HEK293 (cell line): Measurements from ENCODE around the gene UTP11.

ENCODE experiments used
- CTCF ChIA-PET: fragments of 350-600 bp; formaldehyde crosslinking; extraction: SDS; loops from one replicate; lab custom pipeline; 2021; ENCODE audit warnings: antibody characterized with exemption; lab: Yijun Ruan, JAX
- POLR2A ChIA-PET: fragments of 300-600 bp; formaldehyde crosslinking; extraction: SDS; loops from one replicate; lab custom pipeline; 2020; ENCODE audit warnings: antibody characterized with exemption, inconsistent platforms; lab: Yijun Ruan, JAX
- H3K27ac ChIP-seq: fragments of 200-500 bp; sonication (Bioruptor generic); 2 replicates; pipeline ENCODE4 v1.5.1; 2014; ENCODE audit warnings: low read depth, low read length, control low read depth, inconsistent platforms; ENCODE audit errors: extremely low read depth
- H3K36me3 ChIP-seq, 2 experiments: fragments of 200-500 bp in 1 of 2; sonication (Bioruptor generic) in 1 of 2; 1 replicate in 1 of 2; 2 replicates in 1 of 2; pipeline ENCODE4 v1.5.1; 2014 to 2017; ENCODE audit warnings: inconsistent platforms in 2 of 2, low read length in 2 of 2; ENCODE audit not compliant: control insufficient read depth in 2 of 2, insufficient read depth in 1 of 2
- H3K4me1 ChIP-seq: fragments of 200-500 bp; sonication (Bioruptor generic); 2 replicates; pipeline ENCODE4 v1.5.1; 2014; ENCODE audit warnings: mild to moderate bottlenecking, low read length, inconsistent platforms; ENCODE audit not compliant: control insufficient read depth, insufficient read depth
- H3K4me3 ChIP-seq: 2 replicates; pipeline ENCODE4 v1.5.1; 2011; ENCODE audit warnings: low read depth, mild to moderate bottlenecking, control low read depth, low read length, moderate library complexity
- H3K9me3 ChIP-seq: fragments of 200-500 bp; sonication (Bioruptor generic); 2 replicates; pipeline ENCODE4 v1.5.1; 2014; ENCODE audit warnings: low read depth, low read length, inconsistent platforms; ENCODE audit not compliant: control insufficient read depth, insufficient read depth
- GLIS1 ChIP-seq: fragments of 450-650 bp; formaldehyde crosslinking; IDR thresholded peaks from 2 replicates; pipeline ENCODE4 v1.5.1; 2016; ENCODE audit warnings: missing biosample characterization, missing genetic modification characterization
- KLF16 ChIP-seq: fragments of 450-650 bp; formaldehyde crosslinking; IDR thresholded peaks from 2 replicates; pipeline ENCODE4 v1.5.1; 2017; ENCODE audit warnings: missing biosample characterization, missing genetic modification characterization
- PRDM1 ChIP-seq: fragments of 450-650 bp; formaldehyde crosslinking; IDR thresholded peaks from 2 replicates; pipeline ENCODE4; 2016; ENCODE audit warnings: missing biosample characterization, missing genetic modification characterization
- SCRT2 ChIP-seq: fragments of 450-650 bp; formaldehyde crosslinking; IDR thresholded peaks from 2 replicates; pipeline ENCODE4 v1.5.1; 2016; ENCODE audit warnings: missing biosample characterization, missing genetic modification characterization
- SP7 ChIP-seq: fragments of 450-650 bp; formaldehyde crosslinking; IDR thresholded peaks from 2 replicates; pipeline ENCODE4 v1.5.1; 2016; ENCODE audit warnings: missing biosample characterization, missing genetic modification characterization
- ZBTB20 ChIP-seq: fragments of 450-650 bp; formaldehyde crosslinking; IDR thresholded peaks from 2 replicates; pipeline ENCODE4 v1.5.1; 2016; ENCODE audit warnings: missing biosample characterization, missing genetic modification characterization
- ZNF155 ChIP-seq: fragments of 450-650 bp; formaldehyde crosslinking; IDR thresholded peaks from 2 replicates; pipeline ENCODE4 v1.5.1; 2016; ENCODE audit warnings: missing biosample characterization, missing genetic modification characterization
- ZNF174 ChIP-seq: fragments of 450-650 bp; formaldehyde crosslinking; IDR thresholded peaks from 2 replicates; pipeline ENCODE4 v1.5.0; 2017; ENCODE audit warnings: missing biosample characterization, mild to moderate bottlenecking, missing genetic modification characterization
- ZNF223 ChIP-seq: fragments of 450-650 bp; formaldehyde crosslinking; IDR thresholded peaks from 2 replicates; pipeline ENCODE4 v1.5.1; 2016; ENCODE audit warnings: missing biosample characterization, missing genetic modification characterization
- ZNF324 ChIP-seq: fragments of 450-650 bp; formaldehyde crosslinking; IDR thresholded peaks from 2 replicates; pipeline ENCODE4 v1.5.1; 2016; ENCODE audit warnings: missing biosample characterization, missing genetic modification characterization
- ZNF416 ChIP-seq: fragments of 450-650 bp; formaldehyde crosslinking; IDR thresholded peaks from 2 replicates; pipeline ENCODE4 v1.5.1; 2016; ENCODE audit warnings: missing biosample characterization, missing genetic modification characterization
- ZNF76 ChIP-seq: fragments of 450-650 bp; formaldehyde crosslinking; IDR thresholded peaks from 2 replicates; pipeline ENCODE4; 2016; ENCODE audit warnings: low read depth, missing biosample characterization, missing genetic modification characterization, borderline replicate concordance
- TF ChIP-seq, protein P1 (sequence below): fragments of 450-650 bp; formaldehyde crosslinking; IDR thresholded peaks from 2 replicates; pipeline ENCODE4 v1.5.1; 2017; ENCODE audit warnings: missing biosample characterization, missing genetic modification characterization
- TF ChIP-seq, protein P2 (sequence below): fragments of 450-650 bp; formaldehyde crosslinking; IDR thresholded peaks from 2 replicates; pipeline ENCODE4 v1.5.1; 2016; ENCODE audit warnings: missing biosample characterization, missing genetic modification characterization
- TF ChIP-seq, protein P3 (sequence below): fragments of 450-650 bp; formaldehyde crosslinking; IDR thresholded peaks from 2 replicates; pipeline ENCODE4 v1.5.1; 2016; ENCODE audit warnings: missing biosample characterization, missing genetic modification characterization, low read depth
- TF ChIP-seq, protein P4 (sequence below): fragments of 450-650 bp; formaldehyde crosslinking; IDR thresholded peaks from 2 replicates; pipeline ENCODE4 v1.5.1; 2016; ENCODE audit warnings: missing biosample characterization, missing genetic modification characterization, borderline replicate concordance
- TF ChIP-seq, protein P5 (sequence below): fragments of 450-650 bp; formaldehyde crosslinking; IDR thresholded peaks from 2 replicates; pipeline ENCODE4 v1.5.1; 2017; ENCODE audit warnings: missing biosample characterization, missing genetic modification characterization

The UTP11 gene

DNA sequence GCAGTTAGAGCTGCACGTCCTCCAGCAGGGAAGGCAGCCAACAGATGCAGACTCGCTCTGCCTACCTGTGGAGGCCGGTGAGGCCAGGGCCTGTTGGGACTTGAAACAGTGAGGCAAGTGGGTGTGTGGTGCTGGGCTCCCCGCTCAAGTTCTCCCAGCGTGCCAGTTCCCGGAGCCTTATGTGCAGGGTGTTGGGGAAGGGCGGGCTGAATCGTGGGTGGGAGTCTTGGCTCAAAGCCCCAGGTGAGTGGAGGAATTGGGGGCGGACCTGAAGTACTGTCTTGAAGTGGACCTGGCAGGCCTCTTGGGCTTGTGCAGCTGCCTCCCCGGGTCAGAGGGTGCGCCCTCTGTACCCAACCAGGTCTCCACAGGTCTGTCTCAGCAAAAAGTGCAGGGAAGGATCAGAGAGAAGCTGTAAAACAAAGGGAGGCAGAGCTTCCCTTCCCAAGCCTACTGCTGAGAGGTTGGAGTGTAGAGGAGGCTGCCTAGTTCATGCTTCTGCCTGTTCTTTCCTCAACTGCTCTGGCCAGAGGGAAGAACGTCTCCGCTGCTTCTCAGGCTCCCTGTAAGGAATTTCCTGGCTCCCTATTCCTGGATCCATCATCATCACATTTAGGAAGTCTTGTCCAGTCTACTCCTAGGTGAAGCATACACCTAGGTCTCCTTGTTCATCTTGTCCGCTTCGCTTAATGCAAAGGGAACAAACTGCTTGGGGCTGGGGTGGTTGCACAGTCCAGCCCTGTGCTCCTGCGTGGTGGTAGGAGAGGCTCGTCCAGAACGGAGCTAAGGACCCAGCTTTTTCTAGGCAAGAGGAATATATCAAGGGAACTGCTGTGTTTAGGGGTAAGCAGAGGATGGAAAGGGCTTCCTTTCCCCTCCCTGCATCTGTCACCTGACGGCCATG lies 14.9 kb downstream of the UTP11 start (continued):
- TF ChIP-seq SCRT2 (tag by site-specific recombination) = peak; percentile 94

DNA sequence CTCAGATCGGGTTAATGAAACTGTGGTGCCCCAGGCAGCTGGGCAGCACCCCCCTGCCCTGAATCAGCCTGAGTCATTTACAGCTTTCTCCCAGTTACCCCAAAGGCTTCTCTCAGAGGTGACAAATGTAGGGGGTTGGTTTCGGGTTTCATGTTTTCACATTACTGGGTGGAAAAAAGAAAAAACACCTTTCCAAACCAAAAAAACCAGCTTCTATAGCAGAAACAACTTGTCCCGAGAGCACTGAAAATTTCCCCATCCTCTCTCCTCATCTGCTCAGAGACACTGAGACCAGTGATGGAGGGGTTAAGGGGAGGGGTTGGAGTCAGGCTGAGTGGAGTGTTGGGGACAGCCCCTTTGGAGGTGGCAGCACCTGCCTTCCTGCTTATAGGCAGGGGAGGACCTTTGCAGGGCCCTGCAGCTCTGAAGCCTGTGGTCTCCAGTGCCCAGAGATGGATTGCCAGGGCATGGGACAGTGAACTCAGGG lies 15.6 kb downstream of the UTP11 start:
- Histone ChIP-seq H3K9me3 (no peaks in the 10 kb centered on the region), H3K27ac (no peak overlapping the region), H3K4me1 (peaks cover 19% of the 10 kb centered on the region), H3K4me3 (no peak overlapping the region), H3K36me3 (peaks cover 14 to 45% of the 10 kb centered on the region in 2 experiments)
- TF ChIP-seq, protein P1, sequence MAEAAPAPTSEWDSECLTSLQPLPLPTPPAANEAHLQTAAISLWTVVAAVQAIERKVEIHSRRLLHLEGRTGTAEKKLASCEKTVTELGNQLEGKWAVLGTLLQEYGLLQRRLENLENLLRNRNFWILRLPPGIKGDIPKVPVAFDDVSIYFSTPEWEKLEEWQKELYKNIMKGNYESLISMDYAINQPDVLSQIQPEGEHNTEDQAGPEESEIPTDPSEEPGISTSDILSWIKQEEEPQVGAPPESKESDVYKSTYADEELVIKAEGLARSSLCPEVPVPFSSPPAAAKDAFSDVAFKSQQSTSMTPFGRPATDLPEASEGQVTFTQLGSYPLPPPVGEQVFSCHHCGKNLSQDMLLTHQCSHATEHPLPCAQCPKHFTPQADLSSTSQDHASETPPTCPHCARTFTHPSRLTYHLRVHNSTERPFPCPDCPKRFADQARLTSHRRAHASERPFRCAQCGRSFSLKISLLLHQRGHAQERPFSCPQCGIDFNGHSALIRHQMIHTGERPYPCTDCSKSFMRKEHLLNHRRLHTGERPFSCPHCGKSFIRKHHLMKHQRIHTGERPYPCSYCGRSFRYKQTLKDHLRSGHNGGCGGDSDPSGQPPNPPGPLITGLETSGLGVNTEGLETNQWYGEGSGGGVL (tag by site-specific recombination) = no peak
- TF ChIP-seq ZNF324 (no peak), SP7 (tag by site-specific recombination) (peak; percentile 14; the same call in 1 of the 2 replicates), PRDM1 (tag by site-specific recombination) (peak; percentile 54; the same call in 1 of the 2 replicates), GLIS1 (tag by site-specific recombination) (peak; percentile 39; the same call in 1 of the 2 replicates), ZNF155 (tag by site-specific recombination) (no peak), KLF16 (no peak), ZBTB20 (tag by site-specific recombination) (peak; percentile 85), ZNF76 (tag by site-specific recombination) (no peak)
- POLR2A ChIA-PET = interaction anchor here (0.8 to 1.8 kb wide), 4 partner anchors 9 to 43 kb away, joined by 3 to 6 read pairs (median 4); partner anchors contain the start of gene POU3F1
- CTCF ChIA-PET = interaction anchor here (0.5 to 5.6 kb wide), 7 partner anchors 8 to 807 kb away, joined by 3 to 27 read pairs (median 4); no protein-coding TSS in a partner anchor

DNA sequence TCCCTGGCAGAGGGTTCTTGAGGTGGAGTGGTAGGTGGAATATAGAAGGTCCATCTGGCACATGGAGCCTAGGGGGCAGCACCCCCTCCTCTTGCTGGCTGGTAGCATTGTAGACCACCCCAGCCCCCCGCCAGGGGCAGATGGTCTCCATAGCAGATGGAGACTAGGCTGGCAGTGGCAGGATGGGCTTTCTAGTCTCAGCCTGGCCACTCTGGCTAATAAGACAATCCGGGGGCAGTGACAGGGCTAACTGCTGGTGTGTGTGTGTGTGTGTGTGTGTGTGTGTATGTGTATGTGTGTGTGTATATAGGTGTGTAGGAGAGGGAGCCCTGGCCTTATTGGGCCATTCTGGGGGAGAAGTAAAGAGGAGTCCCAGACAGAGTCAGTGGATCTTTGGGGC lies 16.1 kb downstream of the UTP11 start:
- POLR2A ChIA-PET = interaction anchor here (0.8 to 1.8 kb wide), 3 partner anchors 9 to 18 kb away, joined by 3 to 6 read pairs (median 4); partner anchors contain the start of gene POU3F1
- no peak for TF ChIP-seq ZNF174 (tag by site-specific recombination)
- TF ChIP-seq, protein P2, sequence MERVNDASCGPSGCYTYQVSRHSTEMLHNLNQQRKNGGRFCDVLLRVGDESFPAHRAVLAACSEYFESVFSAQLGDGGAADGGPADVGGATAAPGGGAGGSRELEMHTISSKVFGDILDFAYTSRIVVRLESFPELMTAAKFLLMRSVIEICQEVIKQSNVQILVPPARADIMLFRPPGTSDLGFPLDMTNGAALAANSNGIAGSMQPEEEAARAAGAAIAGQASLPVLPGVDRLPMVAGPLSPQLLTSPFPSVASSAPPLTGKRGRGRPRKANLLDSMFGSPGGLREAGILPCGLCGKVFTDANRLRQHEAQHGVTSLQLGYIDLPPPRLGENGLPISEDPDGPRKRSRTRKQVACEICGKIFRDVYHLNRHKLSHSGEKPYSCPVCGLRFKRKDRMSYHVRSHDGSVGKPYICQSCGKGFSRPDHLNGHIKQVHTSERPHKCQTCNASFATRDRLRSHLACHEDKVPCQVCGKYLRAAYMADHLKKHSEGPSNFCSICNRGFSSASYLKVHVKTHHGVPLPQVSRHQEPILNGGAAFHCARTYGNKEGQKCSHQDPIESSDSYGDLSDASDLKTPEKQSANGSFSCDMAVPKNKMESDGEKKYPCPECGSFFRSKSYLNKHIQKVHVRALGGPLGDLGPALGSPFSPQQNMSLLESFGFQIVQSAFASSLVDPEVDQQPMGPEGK (tag by site-specific recombination) = peak; percentile 67
- 0 out of 2 replicates have a peak, but pooled peaks have one; percentile 8 for TF ChIP-seq ZNF223 (tag by site-specific recombination)
- TF ChIP-seq, protein P3, sequence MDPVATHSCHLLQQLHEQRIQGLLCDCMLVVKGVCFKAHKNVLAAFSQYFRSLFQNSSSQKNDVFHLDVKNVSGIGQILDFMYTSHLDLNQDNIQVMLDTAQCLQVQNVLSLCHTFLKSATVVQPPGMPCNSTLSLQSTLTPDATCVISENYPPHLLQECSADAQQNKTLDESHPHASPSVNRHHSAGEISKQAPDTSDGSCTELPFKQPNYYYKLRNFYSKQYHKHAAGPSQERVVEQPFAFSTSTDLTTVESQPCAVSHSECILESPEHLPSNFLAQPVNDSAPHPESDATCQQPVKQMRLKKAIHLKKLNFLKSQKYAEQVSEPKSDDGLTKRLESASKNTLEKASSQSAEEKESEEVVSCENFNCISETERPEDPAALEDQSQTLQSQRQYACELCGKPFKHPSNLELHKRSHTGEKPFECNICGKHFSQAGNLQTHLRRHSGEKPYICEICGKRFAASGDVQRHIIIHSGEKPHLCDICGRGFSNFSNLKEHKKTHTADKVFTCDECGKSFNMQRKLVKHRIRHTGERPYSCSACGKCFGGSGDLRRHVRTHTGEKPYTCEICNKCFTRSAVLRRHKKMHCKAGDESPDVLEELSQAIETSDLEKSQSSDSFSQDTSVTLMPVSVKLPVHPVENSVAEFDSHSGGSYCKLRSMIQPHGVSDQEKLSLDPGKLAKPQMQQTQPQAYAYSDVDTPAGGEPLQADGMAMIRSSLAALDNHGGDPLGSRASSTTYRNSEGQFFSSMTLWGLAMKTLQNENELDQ (tag by site-specific recombination) = no peak
- TF ChIP-seq, protein P4, sequence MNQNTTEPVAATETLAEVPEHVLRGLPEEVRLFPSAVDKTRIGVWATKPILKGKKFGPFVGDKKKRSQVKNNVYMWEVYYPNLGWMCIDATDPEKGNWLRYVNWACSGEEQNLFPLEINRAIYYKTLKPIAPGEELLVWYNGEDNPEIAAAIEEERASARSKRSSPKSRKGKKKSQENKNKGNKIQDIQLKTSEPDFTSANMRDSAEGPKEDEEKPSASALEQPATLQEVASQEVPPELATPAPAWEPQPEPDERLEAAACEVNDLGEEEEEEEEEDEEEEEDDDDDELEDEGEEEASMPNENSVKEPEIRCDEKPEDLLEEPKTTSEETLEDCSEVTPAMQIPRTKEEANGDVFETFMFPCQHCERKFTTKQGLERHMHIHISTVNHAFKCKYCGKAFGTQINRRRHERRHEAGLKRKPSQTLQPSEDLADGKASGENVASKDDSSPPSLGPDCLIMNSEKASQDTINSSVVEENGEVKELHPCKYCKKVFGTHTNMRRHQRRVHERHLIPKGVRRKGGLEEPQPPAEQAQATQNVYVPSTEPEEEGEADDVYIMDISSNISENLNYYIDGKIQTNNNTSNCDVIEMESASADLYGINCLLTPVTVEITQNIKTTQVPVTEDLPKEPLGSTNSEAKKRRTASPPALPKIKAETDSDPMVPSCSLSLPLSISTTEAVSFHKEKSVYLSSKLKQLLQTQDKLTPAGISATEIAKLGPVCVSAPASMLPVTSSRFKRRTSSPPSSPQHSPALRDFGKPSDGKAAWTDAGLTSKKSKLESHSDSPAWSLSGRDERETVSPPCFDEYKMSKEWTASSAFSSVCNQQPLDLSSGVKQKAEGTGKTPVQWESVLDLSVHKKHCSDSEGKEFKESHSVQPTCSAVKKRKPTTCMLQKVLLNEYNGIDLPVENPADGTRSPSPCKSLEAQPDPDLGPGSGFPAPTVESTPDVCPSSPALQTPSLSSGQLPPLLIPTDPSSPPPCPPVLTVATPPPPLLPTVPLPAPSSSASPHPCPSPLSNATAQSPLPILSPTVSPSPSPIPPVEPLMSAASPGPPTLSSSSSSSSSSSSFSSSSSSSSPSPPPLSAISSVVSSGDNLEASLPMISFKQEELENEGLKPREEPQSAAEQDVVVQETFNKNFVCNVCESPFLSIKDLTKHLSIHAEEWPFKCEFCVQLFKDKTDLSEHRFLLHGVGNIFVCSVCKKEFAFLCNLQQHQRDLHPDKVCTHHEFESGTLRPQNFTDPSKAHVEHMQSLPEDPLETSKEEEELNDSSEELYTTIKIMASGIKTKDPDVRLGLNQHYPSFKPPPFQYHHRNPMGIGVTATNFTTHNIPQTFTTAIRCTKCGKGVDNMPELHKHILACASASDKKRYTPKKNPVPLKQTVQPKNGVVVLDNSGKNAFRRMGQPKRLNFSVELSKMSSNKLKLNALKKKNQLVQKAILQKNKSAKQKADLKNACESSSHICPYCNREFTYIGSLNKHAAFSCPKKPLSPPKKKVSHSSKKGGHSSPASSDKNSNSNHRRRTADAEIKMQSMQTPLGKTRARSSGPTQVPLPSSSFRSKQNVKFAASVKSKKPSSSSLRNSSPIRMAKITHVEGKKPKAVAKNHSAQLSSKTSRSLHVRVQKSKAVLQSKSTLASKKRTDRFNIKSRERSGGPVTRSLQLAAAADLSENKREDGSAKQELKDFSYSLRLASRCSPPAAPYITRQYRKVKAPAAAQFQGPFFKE = no peak
- no peak for TF ChIP-seq ZNF416 (tag by site-specific recombination)
- TF ChIP-seq, protein P5, sequence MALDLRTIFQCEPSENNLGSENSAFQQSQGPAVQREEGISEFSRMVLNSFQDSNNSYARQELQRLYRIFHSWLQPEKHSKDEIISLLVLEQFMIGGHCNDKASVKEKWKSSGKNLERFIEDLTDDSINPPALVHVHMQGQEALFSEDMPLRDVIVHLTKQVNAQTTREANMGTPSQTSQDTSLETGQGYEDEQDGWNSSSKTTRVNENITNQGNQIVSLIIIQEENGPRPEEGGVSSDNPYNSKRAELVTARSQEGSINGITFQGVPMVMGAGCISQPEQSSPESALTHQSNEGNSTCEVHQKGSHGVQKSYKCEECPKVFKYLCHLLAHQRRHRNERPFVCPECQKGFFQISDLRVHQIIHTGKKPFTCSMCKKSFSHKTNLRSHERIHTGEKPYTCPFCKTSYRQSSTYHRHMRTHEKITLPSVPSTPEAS (tag by site-specific recombination) = peak; percentile 92

More for the DNA sequence above, 16.1 kb downstream of the UTP11 start:
- H3K36me3 ChIP-seq = peaks cover 9 to 40% of the 10 kb centered on the region in 2 experiments; a peak in 2 of 3 replicates
- no peaks in the 10 kb centered on the region for H3K9me3 ChIP-seq
- H3K4me3 ChIP-seq = no peak overlapping the region
- CTCF ChIA-PET = interaction anchor here (0.6 to 5.6 kb wide), 8 partner anchors 9 to 807 kb away, joined by 3 to 27 read pairs (median 4); no protein-coding TSS in a partner anchor
- peaks cover 19% of the 10 kb centered on the region for H3K4me1 ChIP-seq
- H3K27ac ChIP-seq = no peak overlapping the region
